Inferior parietal cortex (tissue), 1 donor: Measurements from ENCODE around the gene TYW5.
"Not testable (repeated sequence)": the region's sequence is repeated elsewhere in the genome, so short reads cannot be mapped to it uniquely, and the experiment has no call there.

Experiments used
- DNase-seq: peaks from one replicate; pipeline ENCODE4 v3.0.0-alpha.2; 2016; ENCODE audit errors: extremely low spot score

TYW5 gene

DNA sequence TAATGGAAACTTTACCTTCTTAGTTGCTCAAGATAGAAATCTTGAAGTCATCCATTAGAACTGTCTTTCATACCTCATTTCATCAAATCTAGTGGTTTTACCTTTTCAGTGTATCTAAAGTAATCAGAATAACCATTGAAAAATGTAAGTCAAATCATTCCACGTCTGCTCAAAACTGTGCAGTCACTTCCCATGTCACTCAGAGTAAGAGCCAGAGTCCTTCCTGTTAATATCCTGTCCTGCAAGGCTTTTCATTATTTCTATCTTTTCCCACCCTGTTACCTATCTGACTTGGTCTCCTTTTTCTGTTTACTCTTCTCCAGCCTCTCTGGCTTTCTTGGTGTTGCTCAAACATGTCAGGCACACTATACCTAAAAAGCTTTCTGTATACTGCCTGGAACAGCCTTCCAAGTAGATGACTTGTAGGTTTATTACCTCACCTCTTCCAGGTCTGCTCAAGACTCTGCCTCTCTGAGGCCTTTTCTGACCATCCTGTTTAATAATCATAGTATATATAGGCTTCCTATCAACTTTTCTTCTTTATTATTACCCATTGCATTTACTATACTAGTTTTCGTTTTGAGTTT, 40.8 kb downstream of the TYW5 start:
- DNase-seq = no peak

DNA sequence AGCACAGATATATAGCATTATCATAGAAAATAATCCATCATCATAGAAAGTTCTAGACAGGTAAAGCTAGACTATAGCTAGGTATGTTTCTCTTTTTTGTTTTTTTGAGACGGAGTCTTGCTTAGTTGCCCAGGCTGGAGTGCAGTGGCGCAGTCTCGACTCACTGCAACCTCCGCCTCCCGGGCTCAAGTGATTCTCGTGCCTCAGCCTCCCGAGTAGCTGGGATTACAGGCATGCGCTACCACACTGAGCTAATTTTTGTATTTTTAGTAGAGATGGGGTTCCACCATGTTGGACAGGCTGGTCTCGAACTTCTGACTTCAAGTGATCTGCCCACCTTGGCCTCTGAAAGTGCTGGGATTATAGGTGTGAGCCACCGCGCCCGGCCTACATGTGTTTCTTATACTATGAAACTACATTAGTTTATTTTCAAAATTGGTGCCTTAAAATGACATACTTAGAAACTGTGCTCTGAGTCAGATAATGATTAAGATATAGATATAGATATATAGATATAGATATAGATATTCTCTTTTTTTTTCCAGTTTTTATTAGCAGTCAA, 42.7 kb downstream of the TYW5 start:
- DNase-seq = not testable (repeated sequence)

DNA sequence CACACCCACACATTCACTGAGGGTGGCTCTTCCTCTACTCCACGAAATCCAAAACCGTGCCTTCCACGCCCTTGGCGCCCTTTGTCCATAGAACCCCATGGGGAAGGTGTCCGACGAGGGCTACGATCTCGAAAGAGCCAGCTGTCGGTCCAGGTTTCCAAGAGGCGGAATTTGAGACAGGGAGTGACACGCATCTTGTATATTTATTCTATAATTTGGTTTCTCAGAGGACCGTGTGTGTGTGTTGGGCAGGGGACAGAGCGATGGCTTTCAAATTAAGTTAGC, 43.5 kb downstream of the TYW5 start:
- no peak for DNase-seq

- DNase-seq = peak; percentile 95
Observed at GRCh38 chr2:199911052-199911876, 44.0 kb downstream of the TYW5 start, which contains the start of gene C2orf69. C2orf69 (plus strand) TSS chr2:199911293; CDS start chr2:199911439, 146 bp downstream.

- no peak for DNase-seq
Observed at GRCh38 chr2:199910338-199911051, 44.8 kb downstream of the TYW5 start.

GRCh38 chr2:199907008-199907714, 48.1 kb downstream of the TYW5 start:
- no peak for DNase-seq

GRCh38 chr2:199903111-199903510, 52.2 kb downstream of the TYW5 start:
- DNase-seq = no peak

DNA sequence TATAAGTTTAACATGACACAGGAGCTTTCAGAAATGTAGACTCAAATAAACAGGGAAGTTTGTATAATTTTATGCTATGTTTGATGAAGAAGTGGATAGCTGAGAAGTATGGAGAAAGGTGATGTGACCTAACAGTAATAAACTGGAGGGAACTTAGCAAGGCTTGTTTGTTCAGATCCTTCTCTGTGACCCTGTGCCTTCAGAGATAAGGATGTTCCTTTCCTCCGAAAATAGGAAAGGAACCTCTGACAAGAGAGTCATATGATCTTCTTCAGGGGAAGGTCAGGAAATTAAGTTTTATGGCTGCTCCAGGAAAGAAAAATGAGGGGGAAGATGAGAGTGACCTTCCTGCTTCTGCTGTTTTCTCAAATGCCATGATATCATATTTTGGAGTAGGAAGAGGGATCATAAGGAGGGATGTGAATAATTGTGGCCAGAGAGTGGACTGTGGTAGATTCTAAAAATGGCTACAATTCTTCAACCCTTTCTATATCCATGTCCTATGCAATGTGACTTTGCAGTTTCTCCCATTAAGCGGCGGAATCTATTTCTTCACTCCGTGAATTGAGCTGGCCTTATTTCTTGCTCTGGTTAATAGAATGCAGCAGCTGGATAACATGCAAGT, 52.7 kb downstream of the TYW5 start:
- DNase-seq = no peak

DNA sequence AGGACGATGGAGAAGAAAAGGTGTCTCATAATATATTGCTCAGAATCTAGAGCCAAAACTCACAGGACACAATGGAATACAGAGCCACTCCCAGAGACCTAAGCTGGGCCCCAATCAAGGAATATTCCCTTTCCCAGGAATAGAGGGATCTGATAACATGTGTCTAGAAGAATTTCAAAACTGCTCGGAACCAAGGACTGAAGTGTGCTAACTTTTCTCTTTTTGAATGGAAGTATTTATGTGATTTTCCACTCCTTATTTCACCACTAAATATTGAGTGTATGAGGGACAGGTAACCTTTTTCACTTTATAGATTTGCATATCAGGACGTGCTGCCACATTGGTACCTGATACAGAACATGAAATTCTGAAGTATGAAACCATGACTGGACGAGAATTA, 53.3 kb downstream of the TYW5 start:
- DNase-seq = no peak

DNA sequence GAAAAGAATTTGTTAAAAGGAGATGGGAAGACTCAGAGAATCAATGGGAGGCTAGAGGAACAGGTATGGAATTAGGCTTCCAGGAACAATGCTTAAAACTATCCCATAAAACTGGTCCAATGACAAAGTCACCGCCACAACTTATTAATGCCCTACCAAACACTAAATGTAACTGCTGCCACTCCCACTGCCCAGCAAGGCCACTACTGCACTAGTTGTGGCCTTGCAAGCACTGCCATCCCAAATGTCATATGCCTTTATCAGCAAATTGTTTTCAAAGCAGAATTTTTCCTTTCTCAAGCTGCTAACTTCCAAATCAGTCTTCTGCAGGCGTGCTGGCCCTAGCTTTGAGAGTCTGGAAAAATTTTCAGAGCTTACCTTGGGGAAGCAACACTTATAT, 58.7 kb downstream of the TYW5 start:
- no peak for DNase-seq

DNA sequence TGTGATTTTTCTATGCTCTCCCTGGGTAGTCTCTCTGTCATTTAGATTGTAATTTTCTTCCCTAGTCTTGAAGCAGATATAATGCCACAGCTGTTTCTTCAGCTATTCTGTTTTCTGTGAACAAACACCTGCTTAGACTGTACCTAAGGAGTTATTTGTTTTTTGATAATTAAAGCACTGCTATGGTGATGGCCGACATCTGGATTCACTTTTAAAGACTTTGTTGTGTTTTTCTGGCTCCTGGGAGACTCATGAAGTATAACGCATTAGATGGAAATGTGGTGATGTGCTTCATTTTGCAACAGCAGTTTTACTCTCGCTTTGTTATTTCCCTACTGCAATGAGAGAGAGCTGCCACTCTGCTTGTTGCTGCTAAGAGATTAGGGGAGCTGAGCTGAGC, 59.9 kb downstream of the TYW5 start:
- DNase-seq = no peak

DNA sequence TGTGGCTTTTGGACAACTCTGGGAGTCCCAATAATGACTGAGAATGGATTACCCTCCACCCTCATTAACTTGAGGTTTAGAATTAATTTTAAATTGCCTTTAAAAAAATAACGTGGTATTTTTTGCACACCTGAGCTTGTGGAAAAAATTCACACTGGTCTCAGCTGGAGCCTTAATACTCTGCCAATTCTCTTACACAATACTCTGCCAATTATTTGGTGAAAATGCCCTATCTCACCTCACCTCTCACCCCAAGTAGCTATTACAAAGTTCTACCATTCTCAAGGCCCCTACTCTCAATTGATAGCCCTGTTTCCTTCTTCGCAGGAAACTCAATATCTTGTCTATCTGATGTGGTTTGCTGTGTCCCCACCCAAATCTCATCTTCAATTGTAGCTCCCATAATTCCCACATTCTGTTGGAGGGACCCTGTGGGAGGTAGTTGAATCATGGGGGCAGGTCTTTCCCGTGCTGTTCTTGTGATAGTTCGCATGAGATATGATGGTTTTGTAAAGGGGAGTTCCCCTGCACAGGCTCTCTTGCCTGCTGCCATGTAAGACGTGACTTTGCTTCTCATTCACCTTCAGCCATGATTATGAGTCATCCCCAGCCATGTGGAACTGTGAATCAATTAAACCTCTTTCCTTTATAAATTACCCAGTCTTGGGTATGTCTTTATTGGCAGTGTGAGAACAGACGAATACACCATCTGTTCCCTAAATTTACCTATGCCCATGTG, 71.6 kb downstream of the TYW5 start:
- no peak for DNase-seq

DNA sequence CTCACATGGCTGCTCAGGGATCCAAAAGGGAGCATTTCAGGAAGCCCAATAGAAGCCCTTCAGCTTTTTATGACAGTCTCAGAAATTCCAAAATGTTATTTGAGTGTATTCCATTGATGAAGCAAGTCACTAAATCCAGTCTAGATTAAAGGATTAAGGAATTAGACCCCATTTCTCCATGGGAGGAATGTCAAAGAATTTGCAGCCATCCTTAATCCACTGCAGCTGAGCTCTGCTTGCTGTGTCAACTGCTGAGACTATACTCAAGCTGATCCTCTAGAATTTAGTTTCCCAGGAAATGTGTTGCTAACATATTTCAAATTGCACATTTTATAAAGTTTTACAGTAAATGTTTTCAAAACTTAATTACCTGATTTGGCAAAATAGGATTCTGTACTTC, 72.6 kb downstream of the TYW5 start:
- no peak for DNase-seq
